ENCODE measurements around the gene ZDHHC3.
"Not testable (repeated sequence)": the region's sequence is repeated elsewhere in the genome, so short reads cannot be mapped to it uniquely, and the experiment has no call there.

ZDHHC3 gene

GRCh38 chr3:44995142-44995770 is 19.3 kb upstream of the ZDHHC3 start:
- peak; percentile 75 for DNase-seq (ENCODE audit: low read depth)

GRCh38 chr3:44993471-44994205 is 17.7 kb upstream of the ZDHHC3 start:
- DNase-seq (ENCODE audit: low read depth) = peak; percentile 55

GRCh38 chr3:44992555-44993470 is 16.8 kb upstream of the ZDHHC3 start:
- no peak for DNase-seq (ENCODE audit: low read depth)

GRCh38 chr3:44991326-44991725 is 15.4 kb upstream of the ZDHHC3 start:
- no peak for DNase-seq (ENCODE audit: low read depth)

GRCh38 chr3:44989636-44990373 is 13.8 kb upstream of the ZDHHC3 start:
- no peak for DNase-seq (ENCODE audit: low read depth)

GRCh38 chr3:44989141-44989540 is 13.2 kb upstream of the ZDHHC3 start:
- DNase-seq (ENCODE audit: low read depth) = no peak

GRCh38 chr3:44988073-44988472 is 12.1 kb upstream of the ZDHHC3 start:
- no peak for DNase-seq (ENCODE audit: low read depth)

- DNase-seq (ENCODE audit: low read depth) = no peak
These were observed 11.4 kb upstream of the ZDHHC3 start for GRCh38 chr3:44987332-44987731.

- DNase-seq (ENCODE audit: low read depth) = not testable (repeated sequence)
These were observed 10.4 kb upstream of the ZDHHC3 start for GRCh38 chr3:44986330-44986729.

- no peak for DNase-seq (ENCODE audit: low read depth)
These were observed 8.4 kb upstream of the ZDHHC3 start for GRCh38 chr3:44984335-44984734.

- DNase-seq (ENCODE audit: low read depth) = no peak
These were observed 7.5 kb upstream of the ZDHHC3 start for GRCh38 chr3:44983484-44983941.

- DNase-seq (ENCODE audit: low read depth) = no peak
These were observed 6.8 kb upstream of the ZDHHC3 start for GRCh38 chr3:44982817-44983216.

GRCh38 chr3:44981751-44982150 is 5.8 kb upstream of the ZDHHC3 start:
- DNase-seq (ENCODE audit: low read depth) = no peak

GRCh38 chr3:44981220-44981619 is 5.2 kb upstream of the ZDHHC3 start:
- DNase-seq (ENCODE audit: low read depth) = no peak

GRCh38 chr3:44974416-44974815 is 1.6 kb downstream of the ZDHHC3 start:
- DNase-seq (ENCODE audit: low read depth) = no peak

GRCh38 chr3:44970926-44971490 is 5.0 kb downstream of the ZDHHC3 start:
- no peak for DNase-seq (ENCODE audit: low read depth)

GRCh38 chr3:44969828-44970179 is 6.2 kb downstream of the ZDHHC3 start:
- DNase-seq (ENCODE audit: low read depth) = no peak

GRCh38 chr3:44969154-44969827 is 6.7 kb downstream of the ZDHHC3 start:
- no peak for DNase-seq (ENCODE audit: low read depth)

- no peak for DNase-seq (ENCODE audit: low read depth)
These were observed 7.5 kb downstream of the ZDHHC3 start for GRCh38 chr3:44968447-44968858.

GRCh38 chr3:44966795-44967278 is 9.1 kb downstream of the ZDHHC3 start:
- DNase-seq (ENCODE audit: low read depth) = no peak

- DNase-seq (ENCODE audit: low read depth) = no peak
These were observed 10.8 kb downstream of the ZDHHC3 start for GRCh38 chr3:44965165-44965564.
